HG03280 (cell line): Measurements from ENCODE around the gene ABR.

Experiments used
- ATAC-seq: cut with Tn5 transposase; IDR thresholded peaks from one replicate; pipeline ENCODE4 v1.9.1; 2021; ENCODE audit warnings: mild to moderate bottlenecking, moderate library complexity; ENCODE audit not compliant: unreplicated experiment

Gene ABR

DNA sequence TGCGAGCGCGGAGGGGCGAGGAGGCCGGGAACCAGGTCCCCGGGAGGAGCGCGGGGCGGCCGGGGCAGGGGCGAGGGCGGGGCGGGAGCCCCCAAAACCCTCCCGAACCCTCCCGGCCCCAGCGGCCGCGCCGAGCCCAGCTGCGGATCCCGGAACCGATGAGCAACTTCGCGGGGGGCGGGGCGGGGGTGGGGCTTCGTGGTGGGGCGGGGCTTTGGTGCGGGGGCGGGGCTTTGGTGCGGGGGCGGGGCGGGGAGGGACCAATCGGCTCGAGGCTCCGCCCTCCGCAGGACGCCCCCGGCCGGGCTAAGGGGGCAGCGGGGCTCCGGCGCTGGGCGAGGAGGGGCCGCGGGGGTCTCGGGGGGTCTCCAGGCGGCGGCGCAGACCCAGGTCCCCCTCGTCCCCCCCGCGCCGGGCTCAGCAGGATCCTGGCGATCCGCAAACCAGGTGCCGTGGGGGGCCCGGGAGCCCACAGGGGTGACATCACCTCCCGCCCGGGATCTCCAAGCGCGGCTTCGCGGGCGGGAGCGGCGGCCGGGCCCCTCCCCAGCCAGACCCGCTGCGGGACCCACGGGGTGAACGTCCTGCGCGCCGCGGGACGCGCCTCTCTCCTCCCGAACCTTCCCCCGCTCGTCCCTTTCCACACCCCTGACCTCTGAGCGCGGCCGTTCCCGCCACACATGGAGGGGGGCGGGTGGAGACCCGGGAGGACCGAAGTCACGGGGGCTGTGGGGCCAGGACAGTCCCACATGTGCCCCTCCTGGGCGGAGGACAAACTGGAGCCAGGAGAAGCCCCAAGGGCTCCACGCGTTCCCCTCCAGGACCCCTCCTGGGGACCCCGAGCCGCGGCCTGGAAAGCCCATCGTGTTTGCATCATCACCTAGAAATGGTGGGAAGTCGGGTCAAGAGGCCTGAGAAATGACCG is at the start of gene ABR:
Gene ABR, minus strand, starts transcription at position 164 of the 925 bp plus-strand sequence. CDS start 254 bp downstream, outside the sequence.
- ATAC-seq: no peak

- ATAC-seq: peak; percentile 48
Measured at GRCh38 chr17:1229349-1229899, 49.6 kb upstream of the ABR start.

GRCh38 chr17:1228781-1229348 is 49.1 kb upstream of the ABR start:
- peak; percentile 28 for ATAC-seq

- peak; percentile 37 for ATAC-seq
Measured at GRCh38 chr17:1227917-1228780, 48.4 kb upstream of the ABR start.

DNA sequence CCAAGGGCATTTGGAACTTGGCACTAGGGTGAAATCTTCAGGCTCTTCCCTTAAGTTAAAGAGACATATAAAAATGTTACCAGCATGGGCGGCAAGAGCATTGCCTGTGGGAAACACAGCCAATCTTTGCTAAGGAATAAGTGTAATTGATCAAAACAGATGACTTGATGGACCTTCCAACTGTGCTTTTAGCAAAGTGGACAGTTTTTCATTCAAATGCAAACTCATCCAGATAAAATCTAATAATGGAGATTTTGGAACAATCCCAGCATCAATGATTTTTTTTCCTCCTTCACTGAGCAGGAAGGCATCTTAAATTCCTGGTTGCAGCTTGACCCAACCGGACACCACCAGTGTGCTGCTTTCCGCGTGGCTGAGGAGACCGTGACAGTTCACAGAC is 47.6 kb upstream of the ABR start:
- ATAC-seq: no peak

- no peak for ATAC-seq
Measured at GRCh38 chr17:1226308-1226707, 46.5 kb upstream of the ABR start.

GRCh38 chr17:1224330-1224729 is 44.5 kb upstream of the ABR start:
- ATAC-seq: no peak

GRCh38 chr17:1223662-1224061 is 43.9 kb upstream of the ABR start:
- no peak for ATAC-seq

- no peak for ATAC-seq
Measured at GRCh38 chr17:1222321-1222720, 42.5 kb upstream of the ABR start.

- ATAC-seq: no peak
Measured at GRCh38 chr17:1221209-1221608, 41.4 kb upstream of the ABR start.

- ATAC-seq: no peak
Measured at GRCh38 chr17:1220346-1220745, 40.6 kb upstream of the ABR start.

- ATAC-seq: no peak
Measured at GRCh38 chr17:1217089-1217385, 37.3 kb upstream of the ABR start.

GRCh38 chr17:1216217-1217088 is 36.7 kb upstream of the ABR start:
- ATAC-seq: no peak

DNA sequence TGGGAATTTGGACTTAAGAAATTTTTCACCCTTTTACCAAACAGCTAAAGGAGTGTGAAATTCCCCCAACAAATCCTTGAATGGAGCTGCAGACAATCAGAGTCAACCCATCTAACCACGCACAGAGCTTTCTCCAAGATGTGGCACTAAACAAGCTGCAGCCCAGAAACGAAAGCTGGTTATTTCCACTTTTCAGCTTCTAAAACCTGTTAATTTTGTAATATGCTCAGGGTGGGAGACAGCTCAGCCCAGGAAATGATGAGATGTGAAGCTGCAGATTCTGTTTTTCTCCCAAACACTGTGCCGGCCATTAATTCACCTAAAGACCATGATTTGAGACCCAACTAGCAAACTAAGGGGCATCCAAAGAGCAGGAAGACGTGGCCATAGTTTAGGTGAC is 33.2 kb upstream of the ABR start:
- ATAC-seq: no peak

- no peak for ATAC-seq
Measured at GRCh38 chr17:1211287-1211686, 31.5 kb upstream of the ABR start.

DNA sequence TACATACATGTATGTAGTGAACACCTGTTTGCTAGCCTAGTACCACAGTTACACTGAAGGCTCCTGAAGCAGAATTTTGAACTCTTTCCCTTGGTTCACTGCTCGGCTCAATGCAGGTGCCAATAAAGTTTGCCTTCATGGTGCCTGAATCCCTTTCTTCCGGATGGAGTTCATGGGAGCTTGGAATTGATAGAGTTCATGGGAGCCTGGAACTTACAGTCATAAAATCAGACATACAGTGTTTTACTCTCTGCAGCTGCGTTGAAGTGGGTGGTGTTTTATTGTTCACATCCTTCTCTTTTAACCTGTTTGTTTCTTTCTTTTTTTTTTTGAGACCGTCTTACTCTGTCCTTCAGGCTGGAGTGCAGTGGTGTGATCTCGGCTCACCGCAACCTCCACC is 29.2 kb upstream of the ABR start:
- no peak for ATAC-seq

- ATAC-seq: no peak
Measured at GRCh38 chr17:1206026-1206777, 26.4 kb upstream of the ABR start.

- no peak for ATAC-seq
Measured at GRCh38 chr17:1203967-1204291, 24.1 kb upstream of the ABR start.

GRCh38 chr17:1203111-1203966 is 23.6 kb upstream of the ABR start:
- ATAC-seq: no peak
